Glomerular visceral epithelial cell (primary cell): Measurements from ENCODE around the gene ADARB2.
"Not testable (repeated sequence)": the region's sequence is repeated elsewhere in the genome, so short reads cannot be mapped to it uniquely, and the experiment has no call there.

ENCODE experiments used
- DNase-seq: peaks from one replicate; pipeline ENCODE4 v3.0.0-alpha.2; 2016; ENCODE audit errors: extremely low spot score

ADARB2 gene

GRCh38 chr10:1465993-1466764, 271.1 kb downstream of the ADARB2 start:
- no peak for DNase-seq

GRCh38 chr10:1465418-1465911, 271.9 kb downstream of the ADARB2 start:
- DNase-seq, result no peak

GRCh38 chr10:1464881-1465417, 272.4 kb downstream of the ADARB2 start:
- DNase-seq, result no peak

GRCh38 chr10:1463971-1464370, 273.4 kb downstream of the ADARB2 start:
- not testable (repeated sequence) for DNase-seq

- DNase-seq, result no peak
These were observed 274.2 kb downstream of the ADARB2 start for GRCh38 chr10:1462994-1463633.

- DNase-seq, result no peak
These were observed 274.8 kb downstream of the ADARB2 start for GRCh38 chr10:1462521-1462920.

GRCh38 chr10:1462032-1462431, 275.3 kb downstream of the ADARB2 start:
- DNase-seq, result no peak

GRCh38 chr10:1461016-1461415, 276.3 kb downstream of the ADARB2 start:
- no peak for DNase-seq

GRCh38 chr10:1459664-1460063, 277.7 kb downstream of the ADARB2 start:
- not testable (repeated sequence) for DNase-seq

GRCh38 chr10:1454951-1455350, 282.4 kb downstream of the ADARB2 start:
- DNase-seq, result no peak

GRCh38 chr10:1454428-1454827, 282.9 kb downstream of the ADARB2 start:
- no peak for DNase-seq

- no peak for DNase-seq
These were observed 284.5 kb downstream of the ADARB2 start for GRCh38 chr10:1452777-1453176.

GRCh38 chr10:1451941-1452340, 285.4 kb downstream of the ADARB2 start:
- no peak for DNase-seq

- no peak for DNase-seq
These were observed 285.9 kb downstream of the ADARB2 start for GRCh38 chr10:1451362-1451888.

- no peak for DNase-seq
These were observed 287.6 kb downstream of the ADARB2 start for GRCh38 chr10:1449572-1450205.

- DNase-seq, result no peak
These were observed 288.3 kb downstream of the ADARB2 start for GRCh38 chr10:1449021-1449420.

GRCh38 chr10:1448252-1448930, 288.9 kb downstream of the ADARB2 start:
- no peak for DNase-seq

- DNase-seq, result no peak
These were observed 292.5 kb downstream of the ADARB2 start for GRCh38 chr10:1444826-1445225.

- no peak for DNase-seq
These were observed 296.4 kb downstream of the ADARB2 start for GRCh38 chr10:1440897-1441296.

- DNase-seq, result no peak
These were observed 302.2 kb downstream of the ADARB2 start for GRCh38 chr10:1434912-1435692.

GRCh38 chr10:1434202-1434601, 303.1 kb downstream of the ADARB2 start:
- DNase-seq, result no peak
